Kidney (tissue), 14 donors: Measurements from ENCODE around the gene LRRC26. TPM values are rescaled to one million over a fixed set of nuclear protein-coding genes. Genes with fewer than 3 reads are reported as not detected.

ENCODE experiments used
- DNase-seq, 5 donors: peaks; one replicate each; pipeline ENCODE4 v3.0.0-alpha.2; 2013 to 2020
- FAIRE-seq: peaks from 2 replicates; lab custom pipeline; 2012; peaks lifted over from hg19 to GRCh38; lab: Jason Lieb, UNC
- H3K27ac ChIP-seq, 2 donors: one replicate each; pipeline ENCODE4 v1.7.0; 2013; ENCODE audit warnings: low read depth in 2 of 2, low read length in 2 of 2, inconsistent platforms in 1 of 2
- H3K27me3 ChIP-seq: one replicate; pipeline ENCODE4 v1.7.1; 2013; ENCODE audit warnings: low read length, inconsistent platforms; ENCODE audit not compliant: control insufficient read depth, insufficient read depth
- H3K36me3 ChIP-seq, 3 donors: one replicate each; pipeline versions ENCODE4 v1.7.0 to v1.7.1; 2013; ENCODE audit warnings: low read length in 3 of 3, control low read depth in 1 of 3, inconsistent platforms in 1 of 3; ENCODE audit not compliant: insufficient read depth in 3 of 3, control insufficient read depth in 2 of 3
- H3K4me1 ChIP-seq, 3 donors: one replicate each; pipeline versions ENCODE4 v1.7.0 to v1.7.1; 2013; ENCODE audit warnings: low read length in 3 of 3, inconsistent platforms in 1 of 3, low read depth in 1 of 3; ENCODE audit not compliant: control insufficient read depth in 2 of 3, insufficient read depth in 2 of 3
- H3K4me3 ChIP-seq, 3 donors: one replicate each; pipeline versions ENCODE4 v1.7.0 to v1.8.1; 2013; ENCODE audit warnings: low read length in 3 of 3, control low read depth in 1 of 3, inconsistent platforms in 1 of 3
- H3K9ac ChIP-seq, 3 donors: one replicate each; pipeline versions ENCODE4 v1.7.0 to v1.7.1; 2013; ENCODE audit warnings: low read length in 3 of 3, control low read depth in 1 of 3, inconsistent platforms in 1 of 3
- H3K9me3 ChIP-seq, 3 donors: one replicate each; pipeline versions ENCODE4 v1.7.0 to v1.7.1; 2013; ENCODE audit warnings: low read length in 3 of 3, control low read depth in 1 of 3, inconsistent platforms in 1 of 3; ENCODE audit not compliant: control insufficient read depth in 2 of 3, insufficient read depth in 1 of 3
- intact Hi-C: fragments of 100-400 bp; cut with DNase I; formaldehyde crosslinking; loops from one replicate; pipeline ENCODE4 v1.11.1; 2022
- polyA plus RNA-seq: library from polyadenylated mRNA; stranded (reverse); fragments of 350-450 nt; fragmentation: Illumina TruSeq; extraction: RNeasy Lipid Tissue Mini Kit (QIAGEN cat#74804); gene quantifications from one replicate; pipeline ENCODE4 v1.2.3, GENCODE V29; 2014; ENCODE audit warnings: low read depth, low replicate concordance; ENCODE audit not compliant: insufficient read depth
- total RNA-seq: library from RNA; stranded (reverse); fragmentation: NEBNext Ultra II Directional; extraction: Animal tissue kit (Norgen Biotek cat#: 25700); gene quantifications from one replicate; pipeline ENCODE4 v1.2.1, GENCODE V29; 2021
- TF ChIP-seq, protein P1 (sequence below): IDR thresholded peaks from 3 replicates; pipeline ENCODE4 v1.5.1; 2012; ENCODE audit warnings: mild to moderate bottlenecking, moderate library complexity, borderline replicate concordance; ENCODE audit not compliant: insufficient read depth; ENCODE audit errors: extremely low read depth
- donor health status: control.
- donor health status: control.
- donor health status: control.
- donor health status: control.
- donor health status: control.
- donor health status: DM: yes; HTN: yes; CAD: no.
- donor health status: Normal renal cell carcinoma (clear cell type).

The LRRC26 gene
- total and polyA plus RNA-seq, 2 donors from 2014 or later: 0.25 TPM; not detected in 1

DNA sequence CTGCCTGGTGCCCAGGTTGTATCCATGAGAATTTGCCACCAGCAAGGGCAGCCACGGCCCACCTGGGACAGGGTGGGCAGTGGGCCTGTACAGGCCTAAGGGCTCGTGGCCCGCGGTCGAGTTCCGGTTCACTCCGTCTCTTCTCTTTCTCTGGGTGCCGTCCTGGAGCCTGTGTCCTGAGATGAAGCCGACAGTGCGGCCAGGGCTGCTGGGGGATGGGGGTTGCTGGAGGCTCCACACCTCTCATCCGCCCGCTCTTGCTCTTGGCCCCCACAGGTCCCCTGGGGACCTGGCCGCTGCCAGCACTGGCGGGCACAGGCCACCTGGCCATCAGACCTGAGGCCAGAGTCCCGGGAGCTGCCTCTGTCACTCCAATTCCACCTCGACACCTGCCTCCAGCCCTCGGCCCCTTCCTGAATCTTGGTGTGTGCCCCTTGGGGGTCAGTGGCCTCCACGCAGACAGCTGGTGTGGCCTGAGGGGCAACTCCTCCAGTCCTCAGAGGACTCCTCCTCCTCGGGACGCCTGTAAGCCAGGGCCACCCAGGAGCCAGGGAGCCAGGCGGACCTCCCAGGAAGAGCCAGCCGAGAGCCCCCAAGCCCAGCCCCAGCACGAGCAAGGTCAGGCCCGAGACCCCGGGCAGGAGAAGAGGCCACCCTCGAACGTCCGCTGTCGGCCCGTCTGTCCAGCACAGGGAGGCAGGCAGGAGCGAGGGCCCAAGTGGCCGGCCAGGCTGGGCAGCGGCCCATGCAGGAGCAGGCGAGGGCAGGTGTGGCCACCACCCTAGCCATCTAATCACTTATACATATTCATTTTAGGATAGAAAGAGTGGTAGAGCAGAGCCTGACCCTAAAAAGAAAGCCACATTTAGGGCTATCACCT is 5.2 kb downstream of the LRRC26 start:
- no peak overlapping the region for H3K27ac ChIP-seq
- no peak overlapping the region for H3K4me3 ChIP-seq
- no peaks in the 10 kb centered on the region for H3K9me3 ChIP-seq
- FAIRE-seq (no peak), DNase-seq (no peak)
- intact Hi-C loops: no loop called here
- TF ChIP-seq, protein P1, sequence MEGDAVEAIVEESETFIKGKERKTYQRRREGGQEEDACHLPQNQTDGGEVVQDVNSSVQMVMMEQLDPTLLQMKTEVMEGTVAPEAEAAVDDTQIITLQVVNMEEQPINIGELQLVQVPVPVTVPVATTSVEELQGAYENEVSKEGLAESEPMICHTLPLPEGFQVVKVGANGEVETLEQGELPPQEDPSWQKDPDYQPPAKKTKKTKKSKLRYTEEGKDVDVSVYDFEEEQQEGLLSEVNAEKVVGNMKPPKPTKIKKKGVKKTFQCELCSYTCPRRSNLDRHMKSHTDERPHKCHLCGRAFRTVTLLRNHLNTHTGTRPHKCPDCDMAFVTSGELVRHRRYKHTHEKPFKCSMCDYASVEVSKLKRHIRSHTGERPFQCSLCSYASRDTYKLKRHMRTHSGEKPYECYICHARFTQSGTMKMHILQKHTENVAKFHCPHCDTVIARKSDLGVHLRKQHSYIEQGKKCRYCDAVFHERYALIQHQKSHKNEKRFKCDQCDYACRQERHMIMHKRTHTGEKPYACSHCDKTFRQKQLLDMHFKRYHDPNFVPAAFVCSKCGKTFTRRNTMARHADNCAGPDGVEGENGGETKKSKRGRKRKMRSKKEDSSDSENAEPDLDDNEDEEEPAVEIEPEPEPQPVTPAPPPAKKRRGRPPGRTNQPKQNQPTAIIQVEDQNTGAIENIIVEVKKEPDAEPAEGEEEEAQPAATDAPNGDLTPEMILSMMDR: no peak
- H3K4me1 ChIP-seq: peaks cover 0 to 14% (median 0%) of the 10 kb centered on the region in 3 donors
- no peak overlapping the region for H3K9ac ChIP-seq
- H3K27me3 ChIP-seq: peaks cover 31% of the 10 kb centered on the region
- no peaks in the 10 kb centered on the region for H3K36me3 ChIP-seq

GRCh38 chr9:137163805-137164204 is 6.0 kb downstream of the LRRC26 start:
- no peaks in the 10 kb centered on the region for H3K36me3 ChIP-seq
- intact Hi-C loops: no loop called here
- H3K27ac ChIP-seq: no peak overlapping the region
- H3K27me3 ChIP-seq: peaks cover 37% of the 10 kb centered on the region
- no peaks in the 10 kb centered on the region for H3K9me3 ChIP-seq
- H3K9ac ChIP-seq: no peak overlapping the region
- H3K4me1 ChIP-seq: peaks cover 0 to 6% (median 0%) of the 10 kb centered on the region in 3 donors
- FAIRE-seq (no peak), DNase-seq (no peak)
- TF ChIP-seq, protein P1: no peak
- no peak overlapping the region for H3K4me3 ChIP-seq

- H3K36me3 ChIP-seq: no peaks in the 10 kb centered on the region
- no peak overlapping the region for H3K9ac ChIP-seq
- peaks cover 38% of the 10 kb centered on the region for H3K27me3 ChIP-seq
- no peaks in the 10 kb centered on the region for H3K9me3 ChIP-seq
- intact Hi-C loops: no loop called here
- DNase-seq (no peak), FAIRE-seq (no peak)
- H3K27ac ChIP-seq: no peak overlapping the region
- TF ChIP-seq, protein P1: no peak
- no peak overlapping the region for H3K4me3 ChIP-seq
- peaks cover 0 to 6% (median 0%) of the 10 kb centered on the region in 3 donors for H3K4me1 ChIP-seq
Observed at GRCh38 chr9:137163365-137163715, 6.5 kb downstream of the LRRC26 start.
